Neural progenitor cell (in vitro differentiated cells): ENCODE data around the gene KRT5.

Experiments
- CTCF ChIP-seq: fragments of 200-600 bp; sonication (generic); IDR thresholded peaks from 2 replicates; pipeline ENCODE4 v1.5.1; 2017; ENCODE audit warnings: antibody characterized with exemption, mild to moderate bottlenecking
- EZH2phosphoT487 ChIP-seq: fragments of 200-600 bp; sonication (generic); IDR thresholded peaks from 2 replicates; pipeline ENCODE4 v1.6.1; 2017; ENCODE audit warnings: antibody characterized with exemption

- no peak for TF ChIP-seq CTCF
- no peak for TF ChIP-seq EZH2phosphoT487
Observed at GRCh38 chr12:52542157-52542556, 22.0 kb upstream of the KRT5 start.
